LHCN-M2 (cell line): ENCODE results near the gene SLC30A4. TPM values are rescaled to one million over a fixed set of nuclear protein-coding genes. Genes with fewer than 3 reads are reported as not detected.

Source experiments
- DNase-seq: peaks from one replicate; pipeline ENCODE4 v3.0.0-alpha.2; 2012; ENCODE audit warnings: low read depth
- total RNA-seq: library from RNA; depleted of rRNA; stranded (reverse); fragments of >200 nt; gene quantifications from 2 replicates; pipeline ENCODE4 v1.2.3, GENCODE V29; 2014; rRNA removed

SLC30A4 gene
- total RNA-seq, 1 experiment from 2014 or later, result 6.7 TPM

GRCh38 chr15:45449916-45450867, 72.4 kb downstream of the SLC30A4 start:
- DNase-seq, result no peak

DNA sequence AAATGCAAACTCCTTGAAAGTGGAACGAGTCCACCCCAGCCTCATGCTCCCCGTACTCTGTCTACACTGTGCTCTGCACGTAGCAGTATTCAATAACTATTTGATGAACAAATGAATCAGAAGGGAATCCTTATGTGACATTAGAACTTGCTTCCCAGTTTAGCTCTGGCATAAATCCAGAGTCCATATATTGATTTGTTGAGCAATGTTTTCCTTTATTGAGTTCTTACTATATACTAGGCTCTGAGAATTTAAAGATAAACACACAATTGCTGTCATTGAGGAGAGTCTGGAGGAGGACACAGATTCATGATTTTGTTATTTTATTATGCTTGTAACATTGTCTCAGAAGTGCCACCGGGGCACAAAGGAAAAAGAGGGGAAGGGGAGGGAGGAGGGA, 73.2 kb downstream of the SLC30A4 start:
- no peak for DNase-seq

GRCh38 chr15:45448066-45448915, 74.3 kb downstream of the SLC30A4 start:
- no peak for DNase-seq

- no peak for DNase-seq
These were observed 78.9 kb downstream of the SLC30A4 start for GRCh38 chr15:45443645-45444044.

DNA sequence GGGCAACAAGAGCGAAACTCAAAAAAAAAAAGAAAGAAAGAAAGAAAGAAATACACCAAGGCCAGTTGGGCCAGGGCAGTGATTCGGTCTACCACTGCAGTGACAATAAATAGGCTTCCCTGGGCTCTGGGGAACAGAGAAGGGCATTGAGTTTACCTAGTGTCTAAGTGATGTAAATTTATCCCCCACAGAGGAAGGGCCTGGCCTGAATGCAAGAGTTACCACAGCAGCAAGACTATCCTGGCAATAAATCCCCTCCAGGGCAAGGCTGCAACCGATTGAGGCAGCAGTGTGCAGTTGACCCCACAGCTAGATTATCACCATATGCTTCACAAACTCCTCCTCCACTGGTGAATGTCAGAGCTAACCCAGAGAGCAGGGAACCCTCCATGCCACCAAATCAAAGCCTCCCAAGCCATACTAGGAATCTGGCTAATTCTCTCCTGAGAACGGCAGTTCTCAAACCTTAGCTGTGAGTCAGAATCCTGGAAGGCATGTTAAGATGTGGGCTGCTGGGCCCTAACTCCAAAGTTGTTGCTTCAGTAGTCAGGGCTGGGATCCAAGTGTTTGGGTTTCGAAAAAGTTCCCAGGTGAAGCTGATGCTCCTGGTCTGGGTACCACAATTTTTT, 79.9 kb downstream of the SLC30A4 start:
- DNase-seq, result no peak

GRCh38 chr15:45441686-45442085, 80.9 kb downstream of the SLC30A4 start:
- DNase-seq, result no peak

DNA sequence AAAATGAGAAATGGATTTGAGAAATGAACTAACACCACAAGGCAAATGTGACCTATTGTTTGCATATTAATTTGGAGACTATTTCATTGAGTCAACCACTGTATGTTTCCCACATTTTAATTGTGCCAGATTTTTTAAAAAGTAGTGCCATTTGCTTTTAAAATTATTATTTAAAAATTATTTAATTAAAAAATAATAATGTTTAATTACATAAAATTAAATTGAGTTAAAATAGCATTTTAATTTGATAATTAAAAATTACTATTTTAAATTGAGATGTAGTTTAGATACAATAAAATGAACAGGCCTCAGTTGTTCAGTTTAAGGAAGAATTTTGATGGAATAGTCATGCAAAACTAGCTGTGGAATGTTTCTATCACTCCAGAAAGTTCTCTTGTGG, 81.5 kb downstream of the SLC30A4 start:
- no peak for DNase-seq

- DNase-seq, result no peak
These were observed 82.9 kb downstream of the SLC30A4 start for GRCh38 chr15:45439521-45440260.

- DNase-seq, result no peak
These were observed 87.2 kb downstream of the SLC30A4 start for GRCh38 chr15:45435124-45435903.

- DNase-seq, result no peak
These were observed 88.4 kb downstream of the SLC30A4 start for GRCh38 chr15:45434078-45434567.

DNA sequence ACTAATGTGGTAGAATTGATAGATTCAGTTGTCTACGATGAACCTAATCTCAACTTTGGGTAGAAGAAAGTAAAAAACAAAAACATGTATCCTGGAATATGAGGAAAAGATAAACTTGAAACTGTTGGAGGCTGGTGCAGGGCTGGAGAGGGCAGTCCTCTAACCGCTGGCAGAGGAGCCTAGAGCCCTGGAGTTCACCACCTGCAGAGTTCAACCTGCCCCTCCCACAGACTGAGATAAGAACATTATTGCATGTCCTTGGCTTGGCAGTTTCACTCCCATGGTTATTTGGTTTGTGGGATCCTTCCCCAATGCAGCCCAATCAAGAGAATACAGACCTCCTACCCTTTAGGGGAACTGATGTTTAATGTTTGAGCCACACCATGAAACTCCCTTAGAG, 91.0 kb downstream of the SLC30A4 start:
- no peak for DNase-seq

- DNase-seq, result peak; percentile 19
These were observed 92.4 kb downstream of the SLC30A4 start for GRCh38 chr15:45429941-45430792.

Other genes with a start within 250 kb of the SLC30A4 start
- 0.98 and 1.3 TPM in 2 replicates for gene GATM, start 144.2 kb downstream of the SLC30A4 start, total RNA-seq
- 77.1 and 80.0 TPM in 2 replicates for gene BLOC1S6, start 64.6 kb upstream of the SLC30A4 start, total RNA-seq
- gene SQOR, start 112.3 kb upstream of the SLC30A4 start, total RNA-seq, result 34.0 and 47.8 TPM in 2 replicates